GM06990 (cell line): ENCODE measurements around the gene AKNA.
"Not testable (repeated sequence)": the region's sequence is repeated elsewhere in the genome, so short reads cannot be mapped to it uniquely, and the experiment has no call there.

Source experiments
- DNase-seq: peaks from one replicate; pipeline ENCODE4 v3.0.0-alpha.2; 2011; ENCODE audit not compliant: insufficient read length; ENCODE audit errors: extremely low read depth
- H3K27me3 ChIP-seq: replicated peaks from 2 replicates; pipeline ENCODE4 v1.6.0; 2011; ENCODE audit warnings: low read length; ENCODE audit not compliant: control insufficient read depth, insufficient read depth
- H3K36me3 ChIP-seq: 2 replicates; pipeline ENCODE4 v1.5.1; 2011; ENCODE audit warnings: low read length; ENCODE audit not compliant: control insufficient read depth, insufficient read depth
- H3K4me3 ChIP-seq: replicated peaks from 2 replicates; pipeline ENCODE4 v1.5.1; 2011; ENCODE audit warnings: low read depth, mild to moderate bottlenecking, control low read depth, low read length
- CTCF ChIP-seq: IDR thresholded peaks from 2 replicates; pipeline ENCODE4 v1.5.1; 2011; ENCODE audit warnings: low read length, control low read depth, mild to moderate bottlenecking, inconsistent platforms; ENCODE audit not compliant: insufficient read depth, poor library complexity, severe bottlenecking

The AKNA gene

GRCh38 chr9:114322160-114322818, 65.5 kb downstream of the AKNA start:
- not testable (repeated sequence) for DNase-seq, H3K36me3 ChIP-seq, H3K4me3 ChIP-seq, H3K27me3 ChIP-seq

DNA sequence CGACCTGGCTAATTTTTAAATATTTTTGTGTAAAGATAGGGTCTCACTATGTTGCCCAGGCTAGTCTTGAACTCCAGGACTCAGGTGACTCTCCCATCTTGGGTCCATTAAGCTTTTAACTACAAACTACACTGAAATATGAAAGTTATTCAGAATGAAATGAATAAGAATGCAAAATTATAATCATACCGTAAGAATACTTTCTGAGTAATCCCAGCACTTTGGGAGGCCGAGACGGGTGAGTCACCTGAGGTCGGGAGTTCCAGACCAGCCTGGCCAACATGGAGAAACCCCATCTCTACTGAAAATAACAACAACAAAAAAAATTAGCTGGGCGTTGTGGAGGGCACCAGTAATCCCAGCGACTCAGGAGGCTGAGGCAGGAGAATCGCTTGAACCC, 66.0 kb downstream of the AKNA start:
- no peak for DNase-seq
- TF ChIP-seq CTCF = no peak
- Histone ChIP-seq H3K4me3 (no peak overlapping the region), H3K36me3 (no peaks in the 10 kb centered on the region), H3K27me3 (no peaks in the 10 kb centered on the region; the same call in 1 of the 2 replicates)

GRCh38 chr9:114320710-114321109, 67.1 kb downstream of the AKNA start:
- not testable (repeated sequence) for H3K27me3 ChIP-seq, H3K36me3 ChIP-seq, H3K4me3 ChIP-seq, DNase-seq

GRCh38 chr9:114319147-114319546, 68.6 kb downstream of the AKNA start:
- Histone ChIP-seq H3K4me3 (no peak overlapping the region), H3K36me3 (no peaks in the 10 kb centered on the region), H3K27me3 (no peaks in the 10 kb centered on the region; the same call in 1 of the 2 replicates)
- no peak for TF ChIP-seq CTCF
- no peak for DNase-seq

DNA sequence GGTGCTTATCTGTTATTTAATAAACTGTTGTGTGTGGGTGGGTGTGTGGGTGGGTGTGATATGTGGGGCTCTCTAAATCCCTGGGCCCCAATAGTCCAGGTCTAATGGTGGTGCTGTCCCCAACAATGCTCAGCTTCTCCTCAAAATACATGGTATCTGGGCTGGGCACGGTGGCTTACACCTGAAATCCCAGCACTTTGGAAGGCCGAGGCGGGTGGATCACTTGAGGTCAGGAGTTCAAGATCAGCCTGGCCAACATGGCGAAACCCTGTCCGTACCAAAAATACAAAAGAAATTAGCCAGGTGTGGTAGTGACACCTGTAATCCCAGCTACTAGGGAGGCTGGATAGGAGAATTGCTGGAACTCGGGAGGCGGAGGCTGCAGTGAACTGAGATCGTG, 69.4 kb downstream of the AKNA start:
- H3K36me3 ChIP-seq = no peaks in the 10 kb centered on the region
- H3K4me3 ChIP-seq = no peak overlapping the region
- DNase-seq = no peak
- H3K27me3 ChIP-seq = no peaks in the 10 kb centered on the region; the same call in 1 of the 2 replicates
- TF ChIP-seq CTCF = no peak

DNA sequence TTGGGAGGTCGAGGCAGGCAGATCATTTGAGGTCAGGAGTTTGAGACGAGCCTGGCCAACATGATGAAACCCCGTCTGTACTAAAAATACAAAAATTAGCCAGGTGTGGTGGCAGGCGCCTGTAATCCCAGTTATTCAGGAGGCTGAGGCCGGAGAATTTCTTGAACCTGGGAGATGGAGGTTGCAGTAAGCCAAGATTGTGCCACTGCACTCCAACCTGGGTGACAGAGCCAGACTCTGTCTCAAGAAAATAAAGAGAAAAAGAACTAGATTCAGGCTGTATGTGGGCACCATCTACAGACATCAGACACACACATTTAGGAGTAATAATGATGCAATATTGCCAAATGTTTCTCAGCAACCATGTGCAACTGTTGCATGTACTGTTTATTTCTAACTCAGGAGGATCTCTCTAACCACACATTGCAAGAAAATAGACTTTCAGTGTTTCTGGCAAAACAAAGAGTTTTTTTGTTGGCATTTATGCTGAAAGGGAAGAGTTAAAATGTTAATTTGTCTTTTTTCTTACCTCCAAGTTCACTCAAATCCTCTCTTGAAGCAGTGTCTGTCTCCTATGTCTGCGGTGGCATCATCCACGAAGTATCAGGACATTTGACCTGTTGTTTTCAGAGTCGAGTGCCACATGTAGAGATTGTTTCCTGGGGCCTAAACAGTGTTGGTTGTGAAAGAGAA, 70.0 kb downstream of the AKNA start:
- DNase-seq = no peak
- Histone ChIP-seq H3K36me3 (no peaks in the 10 kb centered on the region), H3K4me3 (no peak overlapping the region), H3K27me3 (no peaks in the 10 kb centered on the region; the same call in 1 of the 2 replicates)
- no peak for TF ChIP-seq CTCF
